GM11168 (cell line): ENCODE data around the gene OR6K3.
"Not testable (repeated sequence)": the region's sequence is repeated elsewhere in the genome, so short reads cannot be mapped to it uniquely, and the experiment has no call there.

ENCODE experiments used
- in situ Hi-C: fragments of 300-500 bp; cut with MboI; formaldehyde crosslinking; loops from one replicate; pipeline ENCODE4 v1.12.0; 2022; ENCODE audit warnings: low sequenced_read_pairs; ENCODE audit not compliant: unreplicated experiment

Gene OR6K3

GRCh38 chr1:158720620-158721019 lies at the start of gene OR6K3:
Gene OR6K3 (minus strand): TSS chr1:158720720. CDS start chr1:158718115, 2,605 bp downstream.
- in situ Hi-C loops = no loop called here

GRCh38 chr1:158754420-158754819 lies 33.9 kb upstream of the OR6K3 start, which contains the start of gene OR6K6:
Gene OR6K6 (plus strand): TSS chr1:158754720. CDS start chr1:158754888, 168 bp downstream.
- in situ Hi-C loops = no loop called here

DNA sequence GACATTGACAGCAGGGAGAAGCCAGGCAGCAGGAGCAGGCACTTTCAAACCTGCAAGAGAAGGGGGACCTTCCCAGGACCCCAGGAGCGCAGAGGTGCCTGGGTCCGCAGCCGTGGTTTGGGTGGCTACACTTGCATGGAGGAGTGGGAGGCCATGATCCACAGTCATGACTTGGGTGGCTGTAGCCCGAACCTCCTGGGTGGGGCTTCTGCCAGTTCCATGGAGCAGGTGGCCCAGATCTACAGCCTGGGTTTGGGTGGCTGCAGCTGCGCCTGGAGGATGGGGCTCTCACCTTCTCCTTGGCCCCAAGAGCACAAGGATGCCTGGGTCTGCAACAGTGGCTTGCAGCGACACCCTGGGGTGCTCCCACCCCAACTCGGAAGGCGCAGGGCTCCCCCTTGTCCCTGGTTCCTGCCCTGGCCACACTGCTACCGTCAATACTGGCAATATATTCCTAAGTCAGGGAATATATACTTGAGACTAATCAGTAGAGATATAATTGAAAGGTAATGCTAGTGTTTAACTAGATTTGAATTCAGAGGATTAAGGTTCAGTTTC lies 31.7 kb upstream of the OR6K3 start:
- in situ Hi-C loops = no loop called here

- in situ Hi-C loops = no loop called here
Measured at GRCh38 chr1:158735848-158736247, 15.3 kb upstream of the OR6K3 start.

- in situ Hi-C loops = no loop called here
Measured at GRCh38 chr1:158732524-158732923, 12.0 kb upstream of the OR6K3 start.

DNA sequence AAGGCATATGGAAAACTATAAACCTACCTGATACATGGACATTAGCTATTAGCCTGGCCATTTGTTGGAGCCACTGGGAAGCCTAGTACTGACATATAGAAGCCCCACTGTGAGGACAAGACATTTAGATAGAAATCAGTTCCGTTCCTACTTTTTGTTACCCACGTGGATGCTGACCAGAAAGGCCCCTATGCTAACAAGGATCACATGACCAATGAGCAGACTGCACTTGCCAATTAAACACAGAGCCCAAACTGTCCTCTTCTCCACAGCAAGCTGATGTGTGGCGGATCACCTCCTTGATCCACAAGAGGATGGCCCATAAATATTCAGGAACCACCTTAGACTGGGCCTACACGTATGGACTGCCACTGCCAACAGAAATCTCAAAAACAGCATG lies 11.2 kb upstream of the OR6K3 start:
- in situ Hi-C loops = no loop called here

GRCh38 chr1:158730453-158730852 lies 9.9 kb upstream of the OR6K3 start:
- in situ Hi-C loops = no loop called here

- in situ Hi-C loops = no loop called here
Measured at GRCh38 chr1:158728510-158729225, 8.1 kb upstream of the OR6K3 start.

DNA sequence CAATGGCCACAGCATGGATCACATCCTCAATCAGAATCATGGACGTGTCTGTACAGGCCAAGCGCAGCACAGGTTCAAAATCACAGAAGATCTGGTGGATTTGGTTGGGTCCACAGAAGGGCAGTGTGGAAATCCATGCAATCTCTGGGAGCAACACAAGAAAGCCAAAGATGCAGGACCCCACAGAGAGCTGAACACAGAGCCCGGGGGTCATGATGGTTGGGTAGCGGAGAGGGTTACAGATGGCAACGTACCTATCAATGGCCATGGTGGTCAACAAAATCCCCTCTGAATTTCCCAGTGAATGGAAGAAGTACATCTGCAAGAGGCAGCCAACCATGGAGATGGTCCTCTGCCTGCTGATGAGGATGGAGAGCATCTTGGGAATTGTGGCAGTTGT lies 3.9 kb upstream of the OR6K3 start:
- in situ Hi-C loops = no loop called here

- in situ Hi-C loops = no loop called here
Measured at GRCh38 chr1:158719664-158720063, 856 bp downstream of the OR6K3 start.

GRCh38 chr1:158717344-158717743 lies 3.2 kb downstream of the OR6K3 start:
- in situ Hi-C loops = no loop called here

DNA sequence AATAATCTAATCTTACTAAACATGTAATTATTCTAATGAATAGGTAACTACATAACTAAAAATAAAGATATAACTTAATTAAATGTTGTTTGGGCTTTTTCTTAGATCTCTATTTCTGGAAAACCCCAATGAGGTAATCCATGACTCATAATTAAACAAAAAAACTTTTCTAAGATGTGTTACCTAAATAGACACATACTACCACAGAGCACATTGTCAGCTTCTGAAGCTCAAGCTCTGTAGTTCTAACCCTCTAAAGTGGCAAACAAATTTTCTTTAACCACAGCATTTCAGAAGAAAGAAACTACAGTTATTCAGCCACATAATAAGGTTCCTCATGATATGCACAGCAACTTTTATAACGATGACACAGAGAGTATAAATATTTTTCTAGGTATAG lies 4.2 kb downstream of the OR6K3 start:
- in situ Hi-C loops = no loop called here

- in situ Hi-C loops = no loop called here
Measured at GRCh38 chr1:158714754-158715153, 5.8 kb downstream of the OR6K3 start.

- in situ Hi-C loops = no loop called here
Measured at GRCh38 chr1:158711098-158711497, 9.4 kb downstream of the OR6K3 start.

DNA sequence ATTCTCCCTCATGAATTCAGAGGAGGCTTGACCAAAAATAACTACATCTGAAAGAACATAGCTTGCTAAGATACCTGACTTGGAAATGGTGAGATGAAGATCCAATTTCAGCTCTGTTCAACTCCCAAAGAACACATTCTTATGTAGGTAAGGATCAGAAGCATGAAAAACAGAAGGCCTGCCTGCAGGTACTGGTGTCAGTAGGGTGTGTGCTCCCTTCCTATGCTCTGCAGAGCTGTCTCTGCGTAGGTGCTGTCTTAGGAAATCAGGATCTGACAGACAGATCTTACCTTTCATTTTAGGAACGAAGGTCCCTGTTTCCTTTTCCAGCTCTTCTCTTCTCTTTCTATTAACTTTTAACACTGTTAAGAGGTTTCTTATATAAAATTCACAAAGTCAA lies 14.4 kb downstream of the OR6K3 start:
- in situ Hi-C loops = no loop called here

DNA sequence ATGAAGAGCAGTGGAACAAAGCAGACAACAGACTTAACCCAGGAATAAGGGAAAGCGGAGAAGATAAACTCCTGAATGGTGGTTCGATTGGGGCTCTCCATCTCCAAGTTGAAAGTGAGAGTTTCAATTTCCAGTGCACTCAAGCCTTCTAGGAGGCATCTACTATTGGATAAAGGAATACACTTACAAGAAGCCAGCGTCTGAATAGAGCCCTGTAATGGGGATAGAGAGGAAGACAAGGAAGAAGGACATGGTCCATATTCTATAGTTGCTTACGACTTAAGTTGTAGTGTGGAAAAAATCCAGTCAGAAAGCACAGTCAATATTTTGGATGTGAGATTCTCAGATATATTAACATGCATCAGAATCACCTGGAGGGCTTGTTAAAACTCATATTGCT lies 20.0 kb downstream of the OR6K3 start, which contains the start of gene OR6K2:
Gene OR6K2 (minus strand): TSS at position 101 of the 400 bp plus-strand sequence. CDS start 0 bp downstream, at position 101.
- in situ Hi-C loops = no loop called here

DNA sequence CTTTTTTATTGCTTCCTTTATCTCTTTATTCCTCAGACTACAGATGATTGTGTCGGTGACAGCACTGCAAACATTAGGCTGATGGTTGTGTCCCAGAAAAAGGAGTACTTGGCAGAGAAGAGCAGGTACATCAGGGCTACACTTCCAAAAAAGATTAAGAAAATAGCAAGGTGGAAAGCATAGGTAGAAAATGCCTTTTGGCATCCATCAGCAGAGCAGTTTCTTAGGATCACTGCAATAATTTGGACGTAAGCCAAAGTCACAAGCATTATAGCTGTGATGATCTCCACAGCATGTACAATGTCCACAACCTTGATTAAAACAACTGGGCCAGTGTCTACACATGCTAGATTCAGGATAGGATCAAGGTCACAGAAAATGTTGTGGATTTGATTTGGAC lies 25.9 kb downstream of the OR6K3 start:
- in situ Hi-C loops = no loop called here

DNA sequence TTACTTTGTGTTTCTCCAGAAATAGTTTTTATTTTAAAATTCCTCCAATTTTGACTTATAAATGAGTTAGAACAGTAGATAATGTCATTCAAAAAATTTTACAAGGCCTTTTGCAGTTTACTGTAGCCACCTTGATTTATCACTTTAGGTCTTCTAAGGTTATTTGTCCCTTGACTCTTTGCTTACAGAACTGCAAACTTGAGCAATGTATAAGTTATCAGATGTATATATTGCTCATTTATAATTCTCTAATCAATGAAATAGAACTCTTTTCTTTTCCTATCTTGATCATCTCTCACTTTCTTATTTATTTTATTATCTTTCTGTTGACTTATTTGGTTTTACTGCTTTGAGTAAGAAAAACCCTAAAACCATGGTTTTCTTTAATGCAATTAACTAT lies 28.2 kb downstream of the OR6K3 start:
- in situ Hi-C loops = no loop called here

DNA sequence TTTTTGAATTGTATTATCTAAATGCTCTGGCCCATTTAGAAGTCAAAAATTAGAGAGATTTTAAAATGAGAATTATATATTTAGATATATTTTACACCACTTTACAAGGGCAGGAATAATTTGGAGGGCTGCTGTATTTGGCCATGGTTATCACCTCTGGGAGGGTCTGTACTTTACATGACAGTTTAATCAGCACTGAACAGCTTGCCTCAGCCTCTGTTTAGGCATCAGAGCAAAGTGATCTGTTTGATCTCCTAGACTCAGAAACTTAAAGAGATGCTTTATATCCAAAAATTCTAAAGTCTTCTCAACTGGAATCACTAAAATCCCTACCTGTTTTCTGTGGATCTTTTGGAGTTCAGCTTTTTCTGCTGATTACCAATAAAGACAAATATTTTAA lies 28.6 kb downstream of the OR6K3 start:
- in situ Hi-C loops = no loop called here

- in situ Hi-C loops = not testable (repeated sequence)
Measured at GRCh38 chr1:158691149-158691548, 29.4 kb downstream of the OR6K3 start.

- in situ Hi-C loops = no loop called here
Measured at GRCh38 chr1:158689875-158690274, 30.6 kb downstream of the OR6K3 start.

GRCh38 chr1:158689110-158689509 lies 31.4 kb downstream of the OR6K3 start:
- in situ Hi-C loops = no loop called here
